Raji (cell line): ENCODE measurements around the gene HTT-AS.

Experiments used
- POLR2A ChIP-seq: IDR thresholded peaks from 2 replicates; pipeline ENCODE4 v1.6.1; 2011; ENCODE audit warnings: low read depth, low read length, control low read depth; ENCODE audit not compliant: insufficient read depth

HTT-AS gene

GRCh38 chr4:3074078-3074845 is at the start of gene HTT-AS, which contains the start of gene HTT:
HTT-AS (minus strand) TSS chr4:3074538.
HTT (plus strand) TSS chr4:3074681; CDS start chr4:3074826, 145 bp downstream.
- TF ChIP-seq POLR2A, result peak; percentile 76

- TF ChIP-seq POLR2A, result no peak
Observed at GRCh38 chr4:3123181-3123671, 48.9 kb upstream of the HTT-AS start.

- no peak for TF ChIP-seq POLR2A
Observed at GRCh38 chr4:3122081-3122563, 47.8 kb upstream of the HTT-AS start.

- TF ChIP-seq POLR2A, result no peak
Observed at GRCh38 chr4:3121596-3121995, 47.3 kb upstream of the HTT-AS start.

- no peak for TF ChIP-seq POLR2A
Observed at GRCh38 chr4:3121110-3121509, 46.8 kb upstream of the HTT-AS start.

- TF ChIP-seq POLR2A, result no peak
Observed at GRCh38 chr4:3119464-3119863, 45.1 kb upstream of the HTT-AS start.

GRCh38 chr4:3118312-3118711 is 44.0 kb upstream of the HTT-AS start:
- TF ChIP-seq POLR2A, result no peak

- no peak for TF ChIP-seq POLR2A
Observed at GRCh38 chr4:3116955-3117354, 42.6 kb upstream of the HTT-AS start.

GRCh38 chr4:3115637-3116270 is 41.4 kb upstream of the HTT-AS start:
- no peak for TF ChIP-seq POLR2A

GRCh38 chr4:3114377-3114776 is 40.0 kb upstream of the HTT-AS start:
- TF ChIP-seq POLR2A, result no peak

GRCh38 chr4:3112609-3113469 is 38.5 kb upstream of the HTT-AS start:
- TF ChIP-seq POLR2A, result no peak

- TF ChIP-seq POLR2A, result no peak
Observed at GRCh38 chr4:3112201-3112600, 37.9 kb upstream of the HTT-AS start.

GRCh38 chr4:3111461-3111860 is 37.1 kb upstream of the HTT-AS start:
- TF ChIP-seq POLR2A, result no peak

GRCh38 chr4:3108211-3108610 is 33.9 kb upstream of the HTT-AS start:
- no peak for TF ChIP-seq POLR2A

GRCh38 chr4:3107691-3108121 is 33.4 kb upstream of the HTT-AS start:
- TF ChIP-seq POLR2A, result no peak
